Tibial nerve (tissue), 3 donors: Measurements from ENCODE around the gene DNAJB4.

Source experiments
- CTCF ChIP-seq, 5 experiments: fragments of 200-600 bp in 3 of 5; fragments of 450-650 bp in 2 of 5; sonication (generic) in 3 of 5; IDR thresholded peaks; one replicate each; pipeline ENCODE4 v1.5.1; 2016 to 2019; ENCODE audit warnings: antibody characterized with exemption in 5 of 5, mild to moderate bottlenecking in 3 of 5, moderate library complexity in 2 of 5
- POLR2A ChIP-seq, 2 donors: fragments of 450-650 bp; IDR thresholded peaks; one replicate each; pipeline ENCODE4 v1.6.1; 2017; ENCODE audit warnings: antibody characterized with exemption in 2 of 2, mild to moderate bottlenecking in 2 of 2, moderate library complexity in 2 of 2

- no peak for TF ChIP-seq CTCF (IDR thresholded peaks at IDR 0.05)
- TF ChIP-seq POLR2A (IDR thresholded peaks at IDR 0.05) = no peak
Measured at GRCh38 chr1:78019024-78019423, 14.3 kb downstream of the DNAJB4 start.
